HFFc6 (cell line): ENCODE results near the gene SNTB2. TPM values are rescaled to one million over a fixed set of nuclear protein-coding genes. Genes with fewer than 3 reads are reported as not detected.
A peak's percentile ranks its signal among the peaks of the same experiment; 100 is the strongest.

Experiments
- DNase-seq: peaks from one replicate; pipeline ENCODE4 v3.0.0-alpha.2; 2018
- H3K27ac Mint-ChIP-seq: 2 replicates; pipeline ENCODE4 v1.8.0; 2020; ENCODE audit warnings: mild to moderate bottlenecking, mixed read lengths
- H3K27me3 Mint-ChIP-seq: 2 replicates; pipeline ENCODE4 v1.8.0; 2021; ENCODE audit warnings: mild to moderate bottlenecking, moderate library complexity, mixed read lengths; ENCODE audit not compliant: insufficient read depth
- H3K36me3 Mint-ChIP-seq: 2 replicates; pipeline ENCODE4 v1.8.0; 2021; ENCODE audit warnings: low read depth, mixed read lengths
- H3K4me1 Mint-ChIP-seq: 2 replicates; pipeline ENCODE4 v1.8.0; 2020; ENCODE audit warnings: low read depth, mixed read lengths
- H3K4me3 Mint-ChIP-seq: 2 replicates; pipeline ENCODE4 v1.8.0; 2020; ENCODE audit warnings: mild to moderate bottlenecking, moderate library complexity, mixed read lengths
- H3K9me3 Mint-ChIP-seq: 2 replicates; pipeline ENCODE4 v1.8.0; 2020; ENCODE audit warnings: mild to moderate bottlenecking, mixed read lengths
- total RNA-seq, 6 experiments: library from RNA; stranded (reverse); fragmentation: NEBNext Ultra II Directional; extraction: Animal tissue kit (Norgen Biotek cat#: 25700); gene quantifications; 2 replicates in 1 of 6; 3 replicates in 5 of 6; pipeline ENCODE4 v1.2.3, GENCODE V29; 2021
- TF ChIP-seq, protein P1 (sequence below): fragments of 200-600 bp; sonication (generic); IDR thresholded peaks from 2 replicates; pipeline ENCODE4 v1.5.0; 2021; ENCODE audit warnings: antibody characterized with exemption, mild to moderate bottlenecking

SNTB2 gene
- total RNA-seq, 6 experiments from 2014 or later: 52.0 to 64.8 (median 58.6) TPM

DNA sequence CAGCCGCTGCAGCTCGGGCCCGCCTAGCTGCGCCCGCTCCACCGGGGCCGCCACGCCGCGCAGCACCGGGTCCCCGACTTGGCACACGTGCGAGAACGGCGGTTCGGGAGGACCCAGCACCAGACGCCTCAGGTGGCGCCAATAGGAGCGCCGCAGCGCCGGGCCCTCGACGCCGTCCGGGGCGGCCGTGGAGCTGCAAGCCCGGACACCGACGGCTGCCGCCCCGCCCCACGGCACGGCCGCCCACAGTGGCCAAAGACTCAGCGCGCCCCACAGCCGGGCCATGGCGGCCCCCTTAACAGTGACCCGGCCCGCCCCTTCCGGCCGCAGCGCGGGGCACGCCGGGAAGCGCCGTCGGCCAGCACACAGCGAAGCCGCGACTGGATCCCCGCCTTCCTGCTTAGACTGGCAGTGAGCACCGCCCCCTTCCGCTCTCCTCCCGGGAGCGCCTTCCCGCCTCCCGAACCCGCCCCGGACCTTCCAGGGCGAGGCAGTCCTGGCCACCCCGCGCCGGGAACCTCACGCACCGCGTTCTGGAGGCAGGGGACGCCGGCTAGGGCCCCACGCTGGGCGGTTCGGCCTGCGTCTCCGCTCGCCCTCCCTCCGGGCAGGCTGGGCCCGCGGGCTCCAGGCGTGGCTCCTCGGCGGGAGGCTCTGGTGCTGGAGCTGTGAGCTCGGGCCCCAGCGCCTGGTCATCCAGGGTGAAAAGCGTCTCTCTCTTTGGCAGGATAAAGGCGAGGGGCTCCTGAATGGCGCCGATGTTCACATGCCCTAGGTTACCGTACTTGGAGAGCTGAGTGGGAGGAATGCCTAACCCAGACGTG lies 143.5 kb downstream of the SNTB2 start, which contains the start of gene PDF:
TSS of gene PDF (minus strand) at position 303 of the 824 bp plus-strand sequence. CDS start at position 285, 18 bp downstream.
- peak; percentile 88 for DNase-seq
- H3K27ac Mint-ChIP-seq: peak within 1 kb of the TSS; percentile 83
- H3K4me3 Mint-ChIP-seq: peak within 1 kb of the TSS; percentile 89
- H3K36me3 Mint-ChIP-seq: peaks cover 23% of the 10 kb centered on the region
- no peaks in the 10 kb centered on the region for H3K9me3 Mint-ChIP-seq
- H3K27me3 Mint-ChIP-seq: peaks cover 6% of the 10 kb centered on the region
- TF ChIP-seq, protein P1, sequence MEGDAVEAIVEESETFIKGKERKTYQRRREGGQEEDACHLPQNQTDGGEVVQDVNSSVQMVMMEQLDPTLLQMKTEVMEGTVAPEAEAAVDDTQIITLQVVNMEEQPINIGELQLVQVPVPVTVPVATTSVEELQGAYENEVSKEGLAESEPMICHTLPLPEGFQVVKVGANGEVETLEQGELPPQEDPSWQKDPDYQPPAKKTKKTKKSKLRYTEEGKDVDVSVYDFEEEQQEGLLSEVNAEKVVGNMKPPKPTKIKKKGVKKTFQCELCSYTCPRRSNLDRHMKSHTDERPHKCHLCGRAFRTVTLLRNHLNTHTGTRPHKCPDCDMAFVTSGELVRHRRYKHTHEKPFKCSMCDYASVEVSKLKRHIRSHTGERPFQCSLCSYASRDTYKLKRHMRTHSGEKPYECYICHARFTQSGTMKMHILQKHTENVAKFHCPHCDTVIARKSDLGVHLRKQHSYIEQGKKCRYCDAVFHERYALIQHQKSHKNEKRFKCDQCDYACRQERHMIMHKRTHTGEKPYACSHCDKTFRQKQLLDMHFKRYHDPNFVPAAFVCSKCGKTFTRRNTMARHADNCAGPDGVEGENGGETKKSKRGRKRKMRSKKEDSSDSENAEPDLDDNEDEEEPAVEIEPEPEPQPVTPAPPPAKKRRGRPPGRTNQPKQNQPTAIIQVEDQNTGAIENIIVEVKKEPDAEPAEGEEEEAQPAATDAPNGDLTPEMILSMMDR: no peak; the same call in none of the 2 replicates
- H3K4me1 Mint-ChIP-seq: peaks cover 27% of the 10 kb centered on the region

DNA sequence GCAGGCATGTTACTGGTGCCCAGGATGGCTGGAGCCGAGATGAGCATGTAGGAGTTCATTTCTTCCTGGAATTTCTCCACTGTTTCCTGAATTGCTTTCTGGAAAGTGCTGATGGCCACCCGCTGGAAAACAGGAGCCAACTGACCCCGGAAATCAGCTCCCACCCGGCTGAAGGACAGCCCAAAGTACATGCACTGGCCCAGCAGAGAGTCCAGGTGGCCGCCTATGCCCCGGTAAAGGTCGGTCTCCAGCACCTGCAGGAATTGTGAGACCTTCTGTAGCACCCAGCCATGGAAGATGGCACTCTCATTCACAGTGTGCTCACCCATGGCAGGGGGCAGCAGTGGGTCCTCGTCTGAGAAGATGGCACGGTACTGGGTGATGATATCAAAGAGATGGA lies 147.7 kb downstream of the SNTB2 start:
- Mint-ChIP-seq H3K4me3 (no peak overlapping the region), H3K9me3 (no peaks in the 10 kb centered on the region), H3K27me3 (peaks cover 2% of the 10 kb centered on the region; the same call in 1 of the 2 replicates), H3K36me3 (peaks cover 26% of the 10 kb centered on the region), H3K27ac (no peak overlapping the region), H3K4me1 (peaks cover 13% of the 10 kb centered on the region)
- TF ChIP-seq, protein P1: no peak; the same call in 1 of the 2 replicates
- no peak for DNase-seq

DNA sequence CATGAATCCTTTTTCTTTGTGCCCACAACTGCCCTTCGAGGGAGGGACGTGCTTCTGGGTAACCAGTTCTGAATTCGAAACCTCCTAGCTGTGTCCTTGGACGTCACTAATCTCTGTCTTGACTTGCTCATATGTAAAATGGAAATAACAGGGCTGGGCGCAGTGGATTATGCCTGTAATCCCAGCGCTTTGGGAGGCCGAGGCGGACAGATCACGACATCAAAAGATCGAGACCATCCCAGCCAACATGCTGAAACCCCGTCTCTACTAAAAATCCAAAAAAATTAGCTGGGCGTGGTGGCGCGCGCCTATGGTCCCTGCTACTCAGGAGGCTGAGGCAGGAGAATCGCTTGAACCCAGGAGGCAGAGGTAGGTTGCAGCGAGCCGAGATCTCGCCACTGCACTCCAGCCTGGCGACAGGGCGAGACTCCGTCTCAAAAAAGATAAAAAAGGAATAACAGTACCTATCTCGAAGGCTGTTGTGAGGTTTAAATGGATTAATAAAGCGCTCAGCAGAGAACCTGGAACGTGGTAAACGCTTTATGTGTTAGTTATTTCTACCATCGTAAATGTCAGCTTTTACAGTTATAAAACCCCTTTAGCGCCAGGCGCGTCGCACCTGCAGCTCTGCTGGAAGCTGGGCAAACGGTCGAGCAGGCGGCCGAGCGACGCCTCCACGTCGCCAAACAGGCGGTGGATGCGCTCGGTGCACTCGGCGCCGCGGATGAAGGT lies 151.8 kb downstream of the SNTB2 start:
- Mint-ChIP-seq H3K4me1 (peaks cover 29% of the 10 kb centered on the region), H3K36me3 (peaks cover 31% of the 10 kb centered on the region), H3K4me3 (peak overlapping the region; percentile 97), H3K9me3 (no peaks in the 10 kb centered on the region), H3K27me3 (peaks cover 2% of the 10 kb centered on the region; the same call in 1 of the 2 replicates), H3K27ac (peak overlapping the region; percentile 94)
- TF ChIP-seq, protein P1: no peak
- peak; percentile 51 for DNase-seq

DNA sequence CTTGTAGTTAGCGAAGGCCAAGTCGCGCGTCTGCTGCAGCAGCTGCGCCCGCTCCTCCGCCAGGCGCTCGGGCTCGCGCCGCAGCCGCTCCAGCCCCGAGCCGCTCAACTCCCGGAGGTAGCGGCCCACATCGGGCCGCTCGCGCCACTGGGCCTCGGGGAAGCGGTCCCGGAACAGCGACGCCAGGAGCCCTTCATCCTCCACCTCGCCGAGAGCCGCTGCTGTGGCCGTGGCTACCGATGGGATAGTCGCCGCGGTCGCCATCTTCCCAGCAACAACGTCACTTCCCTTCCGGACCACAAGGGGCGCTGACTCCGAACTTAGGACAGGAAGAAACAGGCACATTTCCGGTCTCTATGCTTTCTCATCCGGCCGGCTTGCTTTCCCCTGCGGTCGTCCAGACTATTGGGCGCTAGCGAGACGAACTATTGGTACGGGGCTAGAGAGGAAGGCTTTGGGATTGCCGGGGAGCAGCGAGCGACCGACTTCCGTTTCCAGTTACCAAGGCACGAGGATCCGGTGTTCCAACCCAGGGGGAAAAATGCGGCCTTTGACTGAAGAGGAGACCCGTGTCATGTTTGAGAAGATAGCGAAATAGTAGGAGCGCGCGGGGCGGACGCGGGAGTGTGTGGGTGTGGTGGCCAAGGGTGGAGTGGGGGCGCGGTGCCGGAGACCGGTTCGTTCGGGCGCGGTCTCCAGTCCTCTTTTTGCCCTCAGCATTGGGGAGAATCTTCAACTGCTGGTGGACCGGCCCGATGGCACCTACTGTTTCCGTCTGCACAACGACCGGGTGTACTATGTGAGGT lies 152.5 kb downstream of the SNTB2 start, which contains the start of the genes COG8 and NIP7:
TSS of gene COG8 (minus strand) at position 276 of the 806 bp plus-strand sequence. CDS start at position 264, 12 bp downstream.
TSS of gene NIP7 (plus strand) at position 484 of the 806 bp plus-strand sequence. CDS start at position 542, 58 bp downstream.
- TF ChIP-seq, protein P1: peak; percentile 93
- Mint-ChIP-seq H3K4me3 (peak within 1 kb of the TSS; percentile 97), H3K4me1 (peaks cover 29% of the 10 kb centered on the region), H3K27ac (peak within 1 kb of the TSS; percentile 94), H3K27me3 (peaks cover 2% of the 10 kb centered on the region; the same call in 1 of the 2 replicates), H3K36me3 (peaks cover 31% of the 10 kb centered on the region), H3K9me3 (no peaks in the 10 kb centered on the region)
- peak; percentile 99 for DNase-seq
